T-cell (primary cell): ENCODE measurements around the gene PARVA. TPM values are rescaled to one million over a fixed set of nuclear protein-coding genes. Genes with fewer than 3 reads are reported as not detected.

ENCODE experiments used
- ATAC-seq, 4 experiments: fragments of 200-7000 bp in 3 of 4; fragments of 150-1000 bp in 1 of 4; cut with Tn5 transposase; replicated peaks in 1 of 4; 1 replicate in 3 of 4; 2 replicates in 1 of 4; pipeline ENCODE4 v1.10.0; 2021; ENCODE audit warnings: moderate library complexity in 3 of 4, mild to moderate bottlenecking in 2 of 4, moderate number of reproducible peaks in 1 of 4
- CTCF ChIA-PET, 2 donors: fragments of 300-600 bp; sonication (Branson Sonifier 250); formaldehyde crosslinking; loops; one replicate each; lab custom pipeline; 2022; ENCODE audit warnings: antibody characterized with exemption in 2 of 2; lab: Charles Lee
- POLR2A ChIA-PET, 2 donors: fragments of 300-600 bp; sonication (Branson Sonifier 250); formaldehyde crosslinking; loops; one replicate each; lab custom pipeline; 2022; ENCODE audit warnings: antibody characterized with exemption in 2 of 2; lab: Charles Lee
- DNase-seq, 35 experiments: peaks; one replicate each; pipeline versions ENCODE4 v3.0.0 to v3.0.0-alpha.2; 2013 to 2023
- H3K27ac ChIP-seq: one replicate; pipeline ENCODE4 v1.5.1; 2013; ENCODE audit warnings: low read length
- H3K27me3 ChIP-seq, 2 experiments: replicated peaks in 1 of 2; 1 replicate in 1 of 2; 2 replicates in 1 of 2; pipeline versions ENCODE4 v1.6.1 to v1.7.0; 2013; ENCODE audit warnings: low read length in 1 of 2, mixed read lengths in 1 of 2; ENCODE audit not compliant: control insufficient read depth in 2 of 2, insufficient read depth in 2 of 2; ENCODE audit errors: extremely low read depth in 1 of 2
- H3K36me3 ChIP-seq, 2 donors: 1 replicate in 1 of 2; 2 replicates in 1 of 2; pipeline versions ENCODE4 v1.6.1 to v1.7.0; 2013; ENCODE audit warnings: low read length in 1 of 2; ENCODE audit not compliant: control insufficient read depth in 2 of 2, insufficient read depth in 1 of 2; ENCODE audit errors: extremely low read depth in 1 of 2
- H3K4me1 ChIP-seq, 2 experiments: 1 replicate in 1 of 2; 2 replicates in 1 of 2; pipeline versions ENCODE4 v1.6.1 to v1.7.0; 2013; ENCODE audit warnings: low read length in 2 of 2, mixed read lengths in 1 of 2; ENCODE audit not compliant: insufficient read depth in 2 of 2, control insufficient read depth in 1 of 2; ENCODE audit errors: extremely low read depth in 1 of 2
- H3K4me3 ChIP-seq, 2 donors: 1 replicate in 1 of 2; 2 replicates in 1 of 2; pipeline versions ENCODE4 v1.5.1 to v1.7.0; 2013; ENCODE audit warnings: mild to moderate bottlenecking in 2 of 2, low read length in 1 of 2, moderate library complexity in 1 of 2; ENCODE audit not compliant: control insufficient read depth in 1 of 2; ENCODE audit errors: extremely low read depth in 1 of 2
- H3K9me3 ChIP-seq: 2 replicates; pipeline ENCODE4 v1.7.0; 2013
- H3K27ac Mint-ChIP-seq, 2 donors: one replicate each; pipeline ENCODE4 v1.8.0; 2020 to 2021; ENCODE audit warnings: mild to moderate bottlenecking in 2 of 2, mixed read lengths in 2 of 2
- H3K27me3 Mint-ChIP-seq, 2 donors: one replicate each; pipeline ENCODE4 v1.8.0; 2021 to 2022; ENCODE audit warnings: mixed read lengths in 2 of 2
- H3K36me3 Mint-ChIP-seq: one replicate; pipeline ENCODE4 v1.8.0; 2021; ENCODE audit warnings: mixed read lengths
- H3K4me1 Mint-ChIP-seq, 3 donors: one replicate each; pipeline ENCODE4 v1.8.0; 2020 to 2022; ENCODE audit warnings: mixed read lengths in 3 of 3, mild to moderate bottlenecking in 1 of 3
- H3K4me3 Mint-ChIP-seq, 3 donors: one replicate each; pipeline ENCODE4 v1.8.0; 2020 to 2022; ENCODE audit warnings: mild to moderate bottlenecking in 3 of 3, mixed read lengths in 3 of 3, moderate library complexity in 3 of 3
- H3K9me3 Mint-ChIP-seq, 3 donors: one replicate each; pipeline ENCODE4 v1.8.0; 2020 to 2022; ENCODE audit warnings: mixed read lengths in 3 of 3
- WGBS: methylation state at CpG from one replicate; pipeline ENCODE4 v1.1.5; 2013; ENCODE audit warnings: missing lambda C conversion rate; ENCODE audit not compliant: insufficient coverage; 5-methylcytosine and 5-hydroxymethylcytosine counted together
- total RNA-seq, 35 experiments: library from RNA in 6 of 35; stranded (reverse) in 6 of 35; fragments of 120-200 nt in 1 of 35; gene quantifications; one replicate each; pipeline versions ENCODE4 v1.2.1 to v1.2.4 and lab custom pipeline; 2013 to 2026

Gene PARVA
- total RNA-seq, 5 donors from 2014 or later (not counting 1 experiment from before 2014, with no cell fraction given) = 0.41 to 0.93 (median 0.75) TPM

DNA sequence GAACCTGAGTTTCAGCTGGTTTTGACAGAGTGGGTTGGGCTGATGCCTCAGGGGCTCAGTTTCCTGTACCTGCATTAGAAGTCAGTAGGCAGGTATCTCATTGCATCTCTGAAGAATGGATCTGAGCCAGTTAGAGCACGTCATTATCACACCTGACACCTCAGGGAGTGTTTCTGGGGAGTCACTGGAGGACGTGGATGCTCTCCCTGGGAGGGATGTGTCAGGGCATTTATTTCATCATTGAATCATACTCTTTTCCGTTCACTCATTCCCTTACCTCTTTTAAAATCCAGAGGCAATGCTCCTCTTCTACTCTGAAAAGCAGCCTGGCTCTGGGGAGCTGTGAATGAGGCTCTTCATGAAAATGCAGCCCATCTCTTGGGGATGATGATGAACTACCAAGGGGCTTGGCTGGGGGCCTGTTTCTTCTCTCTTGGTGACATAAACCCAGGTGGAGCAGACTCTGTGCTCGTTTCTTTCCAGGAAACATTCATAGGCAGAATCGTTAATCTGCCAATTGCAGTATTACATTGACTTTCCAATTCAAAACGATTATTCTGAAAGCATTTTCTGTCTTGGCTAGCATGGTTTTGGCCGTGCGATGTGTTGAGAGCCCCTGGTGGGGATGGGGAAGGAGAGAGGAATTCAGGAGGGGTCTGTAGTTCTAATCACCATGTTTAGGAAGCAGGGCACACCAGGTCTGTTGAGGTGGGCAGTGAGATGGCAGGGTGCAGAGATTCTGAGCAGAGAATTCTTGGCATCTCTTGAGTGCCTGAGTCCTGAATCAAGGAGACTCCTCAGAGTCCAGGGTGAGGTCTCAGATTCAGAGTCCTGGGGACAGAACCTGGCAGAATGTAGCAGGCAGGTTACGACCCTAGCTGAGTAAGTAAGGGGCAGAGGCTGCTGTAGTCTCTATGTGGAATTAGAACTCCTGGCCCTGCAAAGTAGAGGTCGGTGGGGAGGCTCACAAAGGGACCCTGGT lies 12.6 kb downstream of the PARVA start:
- H3K9me3 Mint-ChIP-seq = peaks cover 0 to 3% (median 3%) of the 10 kb centered on the region in 3 donors
- H3K4me3 ChIP-seq = no peak overlapping the region
- no peak for DNase-seq
- no peaks in the 10 kb centered on the region for H3K36me3 ChIP-seq
- no peak overlapping the region for H3K4me3 Mint-ChIP-seq
- H3K9me3 ChIP-seq = no peaks in the 10 kb centered on the region
- H3K4me1 ChIP-seq = no peaks in the 10 kb centered on the region
- WGBS = 100% methylated on average over 2 of the region's 10 CpGs
- no peak overlapping the region for H3K27ac ChIP-seq
- peaks cover 2% of the 10 kb centered on the region for H3K36me3 Mint-ChIP-seq
- ChIA-PET CTCF (no interaction called here), POLR2A (no interaction called here)
- peaks cover 0 to 4% of the 10 kb centered on the region in 2 experiments for H3K27me3 ChIP-seq
- H3K27ac Mint-ChIP-seq = no peak overlapping the region
- ATAC-seq = no peak
- peaks cover 0 to 2% of the 10 kb centered on the region in 2 donors for H3K27me3 Mint-ChIP-seq
- H3K4me1 Mint-ChIP-seq = no peaks in the 10 kb centered on the region

DNA sequence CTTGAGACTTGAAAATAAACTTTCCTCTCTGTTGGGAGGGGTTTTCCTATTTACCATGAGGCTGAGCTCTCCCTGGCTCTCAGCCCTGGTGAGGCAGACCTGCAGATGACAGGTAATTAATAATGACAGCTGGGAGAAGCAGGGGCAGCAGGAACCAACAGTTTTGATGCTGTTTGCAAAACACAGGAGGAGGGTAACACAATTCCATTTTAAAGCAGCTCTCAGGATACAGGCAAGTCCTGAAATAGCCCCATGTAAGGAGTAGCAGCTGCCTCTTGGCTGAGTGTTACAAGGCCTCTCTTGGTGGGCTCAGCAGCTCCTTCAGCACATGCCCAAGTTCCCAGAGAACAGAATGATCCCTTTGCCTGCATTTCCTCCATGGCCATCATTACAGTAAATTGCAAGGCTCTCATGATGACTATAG lies 13.3 kb downstream of the PARVA start:
- no peaks in the 10 kb centered on the region for H3K4me1 ChIP-seq
- H3K27ac ChIP-seq = no peak overlapping the region
- no peak for ATAC-seq
- Mint-ChIP-seq H3K9me3 (peaks cover 0 to 3% (median 3%) of the 10 kb centered on the region in 3 donors), H3K36me3 (peaks cover 2% of the 10 kb centered on the region), H3K27me3 (peaks cover 0 to 2% of the 10 kb centered on the region in 2 donors), H3K4me3 (no peak overlapping the region), H3K4me1 (no peaks in the 10 kb centered on the region), H3K27ac (no peak overlapping the region)
- no peak for DNase-seq
- no peaks in the 10 kb centered on the region for H3K9me3 ChIP-seq
- H3K4me3 ChIP-seq = no peak overlapping the region
- peaks cover 0 to 4% of the 10 kb centered on the region in 2 experiments for H3K27me3 ChIP-seq
- H3K36me3 ChIP-seq = no peaks in the 10 kb centered on the region
- POLR2A ChIA-PET = no interaction called here
- CTCF ChIA-PET = no interaction called here

DNA sequence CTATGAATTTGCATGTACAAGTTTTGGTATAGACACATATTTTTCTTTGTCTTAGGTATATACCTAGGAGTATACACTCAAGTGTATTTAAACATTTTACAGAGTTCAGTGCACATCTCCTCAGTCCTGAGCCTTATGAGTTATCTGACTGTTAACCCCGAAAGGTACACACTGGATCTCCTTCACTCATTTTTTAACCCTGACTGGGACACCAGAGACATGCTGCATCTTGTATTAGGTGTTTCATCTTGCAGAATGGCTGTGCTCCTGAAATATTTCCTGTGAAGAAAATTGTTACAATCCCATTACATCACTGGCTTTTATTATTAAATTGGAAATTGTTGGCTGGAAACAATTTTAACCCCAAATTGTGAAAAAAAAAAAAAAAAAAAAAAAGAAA lies 15.3 kb downstream of the PARVA start:
- Mint-ChIP-seq H3K36me3 (peaks cover 2% of the 10 kb centered on the region), H3K27ac (no peak overlapping the region)
- 80% methylated on average over 1 of the region's 1 CpG for WGBS

GRCh38 chr11:12393691-12394090 lies 16.3 kb downstream of the PARVA start:
- H3K4me3 Mint-ChIP-seq = no peak overlapping the region
- H3K4me1 Mint-ChIP-seq = peaks cover 11 to 16% (median 12%) of the 10 kb centered on the region in 3 donors
- no peak overlapping the region for H3K27ac ChIP-seq
- H3K9me3 ChIP-seq = no peaks in the 10 kb centered on the region
- H3K27ac Mint-ChIP-seq = no peak overlapping the region
- POLR2A ChIA-PET = no interaction called here
- no peaks in the 10 kb centered on the region for H3K4me1 ChIP-seq
- H3K9me3 Mint-ChIP-seq = peaks cover 0 to 3% (median 3%) of the 10 kb centered on the region in 3 donors
- no peak for DNase-seq
- H3K4me3 ChIP-seq = no peak overlapping the region
- no CpG with 5 or more reads among the region's 1 CpG for WGBS
- CTCF ChIA-PET = interaction anchor here in 1 of 2 donors (0.6 kb wide), 1 partner anchor 886 kb away, joined by 3 read pairs; no protein-coding TSS in a partner anchor
- no peaks in the 10 kb centered on the region for H3K27me3 Mint-ChIP-seq
- no peak for ATAC-seq
- H3K27me3 ChIP-seq = peaks cover 0 to 4% of the 10 kb centered on the region in 2 experiments
- H3K36me3 ChIP-seq = no peaks in the 10 kb centered on the region
- H3K36me3 Mint-ChIP-seq = peaks cover 2% of the 10 kb centered on the region

More for the DNA sequence above, 15.3 kb downstream of the PARVA start:
- DNase-seq (no peak), ATAC-seq (no peak)
- Mint-ChIP-seq H3K4me1 (peaks cover 10 to 13% (median 11%) of the 10 kb centered on the region in 3 donors), H3K9me3 (peaks cover 0 to 3% (median 3%) of the 10 kb centered on the region in 3 donors), H3K4me3 (no peak overlapping the region), H3K27me3 (no peaks in the 10 kb centered on the region)
- Histone ChIP-seq H3K4me1 (no peaks in the 10 kb centered on the region), H3K4me3 (no peak overlapping the region), H3K9me3 (no peaks in the 10 kb centered on the region), H3K36me3 (no peaks in the 10 kb centered on the region), H3K27ac (no peak overlapping the region), H3K27me3 (peaks cover 0 to 4% of the 10 kb centered on the region in 2 experiments)
- ChIA-PET CTCF (no interaction called here), POLR2A (no interaction called here)

DNA sequence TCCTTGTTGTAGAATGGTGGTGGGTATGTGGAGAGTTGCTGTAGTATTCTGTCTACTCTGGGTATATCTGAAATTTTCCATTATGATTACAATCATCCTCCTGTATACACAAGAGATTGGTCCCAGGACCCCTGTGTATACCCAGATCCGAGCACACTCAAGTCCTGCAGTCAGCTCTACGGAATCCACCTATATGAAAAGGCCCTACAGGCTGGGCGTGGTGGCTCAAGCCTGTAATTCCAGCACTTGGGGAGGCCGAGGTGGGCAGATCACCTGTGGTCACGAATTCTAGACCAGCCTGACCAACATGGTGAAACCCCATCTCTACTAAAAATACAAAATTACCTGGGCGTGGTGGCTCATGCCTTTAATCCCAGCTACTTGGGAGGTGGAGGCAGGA lies 17.2 kb downstream of the PARVA start:
- Mint-ChIP-seq H3K36me3 (peaks cover 2% of the 10 kb centered on the region), H3K4me1 (peaks cover 11 to 16% (median 12%) of the 10 kb centered on the region in 3 donors), H3K9me3 (peaks cover 0 to 3% (median 3%) of the 10 kb centered on the region in 3 donors), H3K27ac (no peak overlapping the region), H3K27me3 (no peaks in the 10 kb centered on the region), H3K4me3 (no peak overlapping the region)
- H3K27me3 ChIP-seq = no peaks in the 10 kb centered on the region
- no peaks in the 10 kb centered on the region for H3K36me3 ChIP-seq
- ChIA-PET POLR2A (no interaction called here), CTCF (interaction anchor here in 1 of 2 donors (0.6 kb wide), 1 partner anchor 885 kb away, joined by 3 read pairs; no protein-coding TSS in a partner anchor)
- ATAC-seq (no peak), DNase-seq (no peak)
- no peak overlapping the region for H3K4me3 ChIP-seq
- H3K4me1 ChIP-seq = no peaks in the 10 kb centered on the region
- WGBS = 82% methylated on average over 3 of the region's 6 CpGs
- H3K27ac ChIP-seq = no peak overlapping the region
- no peaks in the 10 kb centered on the region for H3K9me3 ChIP-seq

DNA sequence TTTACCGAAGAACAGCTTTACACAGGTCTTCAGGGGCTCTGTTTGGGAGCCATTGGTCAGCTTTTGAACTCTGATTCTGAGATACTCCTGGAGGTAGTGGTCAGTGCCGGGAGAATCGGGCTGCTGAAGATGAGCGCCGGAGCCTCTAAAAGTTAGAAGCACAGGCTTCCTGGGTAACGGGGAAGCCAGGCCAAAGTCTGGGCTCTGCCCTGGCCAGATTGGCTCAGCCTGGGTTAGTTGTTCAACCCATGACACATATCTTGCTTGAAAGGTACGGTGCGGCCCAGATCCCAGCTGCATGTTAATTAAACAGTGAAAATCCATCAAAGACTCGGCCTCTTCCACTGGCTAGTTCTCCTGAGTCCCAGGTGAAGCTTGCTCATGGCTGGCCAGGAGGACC lies 18.0 kb downstream of the PARVA start:
- ChIA-PET POLR2A (no interaction called here), CTCF (no interaction called here)
- Mint-ChIP-seq H3K9me3 (peaks cover 0 to 3% (median 3%) of the 10 kb centered on the region in 3 donors), H3K27me3 (no peaks in the 10 kb centered on the region), H3K36me3 (peaks cover 2% of the 10 kb centered on the region), H3K4me3 (no peak overlapping the region), H3K4me1 (peaks cover 11 to 16% (median 12%) of the 10 kb centered on the region in 3 donors), H3K27ac (no peak overlapping the region)
- H3K27ac ChIP-seq = no peak overlapping the region
- H3K9me3 ChIP-seq = no peaks in the 10 kb centered on the region
- ATAC-seq (no peak), DNase-seq (no peak)
- no peaks in the 10 kb centered on the region for H3K4me1 ChIP-seq
- WGBS = 90% methylated on average over 9 of the region's 9 CpGs
- no peak overlapping the region for H3K4me3 ChIP-seq
- H3K36me3 ChIP-seq = no peaks in the 10 kb centered on the region
- H3K27me3 ChIP-seq = no peaks in the 10 kb centered on the region
